ENCODE measurements around the gene CPLX3. TPM values are rescaled to one million over a fixed set of nuclear protein-coding genes. Genes with fewer than 3 reads are reported as not detected.

The CPLX3 gene
- total RNA-seq, 2 experiments from 2014 or later, result 0.11 TPM; not detected in 1

DNA sequence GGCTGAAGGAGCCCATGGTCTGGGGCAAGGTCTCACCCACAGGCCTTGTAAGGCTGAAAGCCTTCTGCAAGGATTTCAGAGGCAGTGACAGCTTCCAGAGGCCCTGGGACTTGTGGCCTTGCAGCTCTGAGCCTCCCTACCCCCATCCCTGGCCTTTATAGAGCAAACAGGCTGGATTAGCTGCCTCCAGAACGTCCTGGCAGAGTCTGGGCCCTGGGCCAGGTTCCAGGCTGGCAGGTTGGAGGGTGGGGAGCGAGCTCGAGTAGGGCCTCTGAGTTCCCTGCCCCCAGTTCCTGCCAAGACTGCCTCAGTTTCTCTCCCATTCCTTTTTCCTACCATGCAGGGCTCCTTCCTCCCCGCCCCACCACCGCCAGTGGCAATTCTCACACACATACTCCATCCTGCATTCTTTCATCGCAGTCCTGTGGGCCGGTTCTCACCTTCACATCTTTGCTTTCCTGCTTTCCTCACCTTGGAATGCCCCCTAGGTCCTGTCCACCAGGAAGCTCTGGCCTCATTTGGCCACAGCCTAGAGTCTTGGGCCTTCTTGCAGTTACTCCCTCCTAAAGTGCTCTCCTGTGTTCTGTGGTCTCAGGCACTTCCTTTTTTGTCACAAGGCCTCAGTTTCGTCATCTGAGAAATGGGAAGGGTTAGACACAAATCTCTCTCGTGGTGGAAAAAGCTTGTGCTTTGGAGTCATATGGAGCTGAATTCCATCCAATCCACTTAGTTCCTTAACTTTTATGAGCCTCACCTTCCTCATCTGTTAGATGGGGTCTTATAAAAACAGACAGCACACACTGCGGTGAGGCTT, 11.1 kb upstream of the CPLX3 start:
- peaks cover 8% of the 10 kb centered on the region for H3K4me1 Mint-ChIP-seq (ENCODE audit: low read depth)
- DNase-seq (no peak), ATAC-seq (no peak)
- TF ChIP-seq, protein P1, sequence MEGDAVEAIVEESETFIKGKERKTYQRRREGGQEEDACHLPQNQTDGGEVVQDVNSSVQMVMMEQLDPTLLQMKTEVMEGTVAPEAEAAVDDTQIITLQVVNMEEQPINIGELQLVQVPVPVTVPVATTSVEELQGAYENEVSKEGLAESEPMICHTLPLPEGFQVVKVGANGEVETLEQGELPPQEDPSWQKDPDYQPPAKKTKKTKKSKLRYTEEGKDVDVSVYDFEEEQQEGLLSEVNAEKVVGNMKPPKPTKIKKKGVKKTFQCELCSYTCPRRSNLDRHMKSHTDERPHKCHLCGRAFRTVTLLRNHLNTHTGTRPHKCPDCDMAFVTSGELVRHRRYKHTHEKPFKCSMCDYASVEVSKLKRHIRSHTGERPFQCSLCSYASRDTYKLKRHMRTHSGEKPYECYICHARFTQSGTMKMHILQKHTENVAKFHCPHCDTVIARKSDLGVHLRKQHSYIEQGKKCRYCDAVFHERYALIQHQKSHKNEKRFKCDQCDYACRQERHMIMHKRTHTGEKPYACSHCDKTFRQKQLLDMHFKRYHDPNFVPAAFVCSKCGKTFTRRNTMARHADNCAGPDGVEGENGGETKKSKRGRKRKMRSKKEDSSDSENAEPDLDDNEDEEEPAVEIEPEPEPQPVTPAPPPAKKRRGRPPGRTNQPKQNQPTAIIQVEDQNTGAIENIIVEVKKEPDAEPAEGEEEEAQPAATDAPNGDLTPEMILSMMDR (IDR thresholded peaks at IDR 0.05), result no peak
- POLR2A ChIA-PET, result interaction anchor here (0.9 kb wide), 1 partner anchor 10 kb away, joined by 3 read pairs; no protein-coding TSS in a partner anchor
- no peak overlapping the region for H3K4me3 Mint-ChIP-seq
- CTCF ChIA-PET, result interaction anchor here (1.1 to 6.0 kb wide), 3 partner anchors 43 to 184 kb away, joined by 3 to 18 read pairs (median 4); no protein-coding TSS in a partner anchor
- H3K27ac Mint-ChIP-seq, result no peak overlapping the region
- no peaks in the 10 kb centered on the region for H3K27me3 Mint-ChIP-seq
- H3K36me3 Mint-ChIP-seq (ENCODE audit: low read depth), result no peaks in the 10 kb centered on the region
- intact Hi-C loops (cut with micrococcal nuclease), result no loop called here
- H3K9me3 Mint-ChIP-seq, result no peaks in the 10 kb centered on the region

GRCh38 chr15:74815961-74816360, 10.5 kb upstream of the CPLX3 start:
- no peak for ATAC-seq
- Mint-ChIP-seq H3K4me1 (ENCODE audit: low read depth) (peaks cover 8% of the 10 kb centered on the region), H3K9me3 (no peaks in the 10 kb centered on the region), H3K36me3 (ENCODE audit: low read depth) (no peaks in the 10 kb centered on the region), H3K4me3 (no peak overlapping the region), H3K27ac (no peak overlapping the region), H3K27me3 (no peaks in the 10 kb centered on the region)
- CTCF ChIA-PET, result interaction anchor here (1.3 to 6.0 kb wide), 3 partner anchors 45 to 185 kb away, joined by 4 to 18 read pairs (median 6); no protein-coding TSS in a partner anchor
- TF ChIP-seq, protein P1 (IDR thresholded peaks at IDR 0.05), result no peak
- DNase-seq, result no peak
- intact Hi-C loops (cut with micrococcal nuclease), result no loop called here
- POLR2A ChIA-PET, result interaction anchor here (0.9 kb wide), 1 partner anchor 11 kb away, joined by 3 read pairs; no protein-coding TSS in a partner anchor

DNA sequence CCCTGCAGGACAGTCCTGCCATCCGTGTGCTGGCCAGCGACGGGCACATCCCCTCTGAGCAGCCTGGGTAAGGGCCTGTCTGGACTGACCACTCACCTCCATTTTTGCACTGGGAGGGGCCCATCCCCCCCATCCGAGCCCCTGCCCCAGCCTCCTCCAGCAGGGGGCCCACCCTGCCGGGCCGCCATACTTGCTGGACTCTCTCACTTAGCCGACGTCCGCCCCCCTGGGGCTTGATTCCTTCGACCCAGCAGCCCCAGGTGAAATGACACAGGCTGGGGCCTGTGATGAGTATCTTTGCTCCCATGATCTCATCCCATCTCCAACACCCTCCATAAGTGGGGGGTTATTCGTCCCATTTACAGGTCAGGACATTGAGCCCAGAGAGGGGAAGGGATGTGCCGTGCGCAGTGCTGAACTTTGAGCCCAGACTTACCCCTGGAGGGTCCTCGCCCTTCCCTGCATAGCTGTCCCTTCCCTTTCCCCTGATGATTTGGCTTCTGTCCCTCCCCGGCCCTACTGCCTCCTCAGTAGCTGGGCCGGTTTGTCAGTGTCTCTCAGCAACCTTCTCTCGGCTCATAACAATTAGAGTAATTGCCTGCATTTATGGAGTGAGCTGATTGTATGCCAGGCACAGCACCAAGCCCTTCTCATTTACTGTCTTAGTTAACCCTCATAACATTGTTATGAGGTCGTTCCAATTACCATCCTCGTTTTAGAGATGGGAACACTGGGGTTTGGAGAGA, 9.6 kb upstream of the CPLX3 start:
- POLR2A ChIA-PET, result interaction anchor here (1.0 to 2.5 kb wide), 2 partner anchors 9 to 12 kb away, joined by 3 to 11 read pairs; no protein-coding TSS in a partner anchor
- Mint-ChIP-seq H3K36me3 (ENCODE audit: low read depth) (no peaks in the 10 kb centered on the region), H3K4me3 (no peak overlapping the region), H3K27ac (no peak overlapping the region), H3K9me3 (no peaks in the 10 kb centered on the region), H3K27me3 (no peaks in the 10 kb centered on the region), H3K4me1 (ENCODE audit: low read depth) (peaks cover 8% of the 10 kb centered on the region)
- CTCF ChIA-PET, result interaction anchor here (0.9 to 6.0 kb wide), 4 partner anchors 17 to 48 kb away, joined by 3 to 18 read pairs (median 4); no protein-coding TSS in a partner anchor
- intact Hi-C loops (cut with micrococcal nuclease), result no loop called here
- DNase-seq (no peak), ATAC-seq (no peak)
- TF ChIP-seq, protein P1 (IDR thresholded peaks at IDR 0.05), result no peak

DNA sequence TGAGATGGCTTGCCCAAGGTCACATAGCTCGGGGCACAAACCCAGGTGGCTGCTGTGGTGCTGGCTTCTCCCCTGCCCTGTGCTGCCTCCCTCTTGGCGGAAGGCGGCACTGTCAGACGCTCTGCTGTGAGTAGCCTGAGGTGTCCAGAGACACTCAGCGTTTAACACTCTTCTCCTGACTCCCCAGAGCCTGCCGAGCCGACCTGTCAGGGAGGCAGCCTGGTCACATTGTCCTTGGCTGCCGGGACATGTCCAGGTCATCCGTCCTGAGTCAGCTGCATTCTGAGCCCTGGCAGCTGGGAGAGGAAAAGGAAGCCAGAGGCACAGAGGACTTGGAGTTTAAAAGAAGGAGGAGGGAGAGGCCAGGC, 9.1 kb upstream of the CPLX3 start:
- H3K27me3 Mint-ChIP-seq, result no peaks in the 10 kb centered on the region
- intact Hi-C loops (cut with micrococcal nuclease), result no loop called here

More for the DNA sequence above, 9.1 kb upstream of the CPLX3 start:
- DNase-seq (no peak), ATAC-seq (no peak)
- no peaks in the 10 kb centered on the region for H3K36me3 Mint-ChIP-seq (ENCODE audit: low read depth)
- no peaks in the 10 kb centered on the region for H3K9me3 Mint-ChIP-seq
- H3K4me1 Mint-ChIP-seq (ENCODE audit: low read depth), result peaks cover 8% of the 10 kb centered on the region
- ChIA-PET CTCF (interaction anchor here (0.9 to 6.0 kb wide), 4 partner anchors 18 to 49 kb away, joined by 3 to 18 read pairs (median 4); no protein-coding TSS in a partner anchor), POLR2A (interaction anchor here (2.5 kb wide), 1 partner anchor 9 kb away, joined by 11 read pairs; no protein-coding TSS in a partner anchor)
- H3K27ac Mint-ChIP-seq, result no peak overlapping the region
- H3K4me3 Mint-ChIP-seq, result no peak overlapping the region
- TF ChIP-seq, protein P1 (IDR thresholded peaks at IDR 0.05), result no peak
